Measurements from ENCODE around the gene DPYD.
A peak's percentile ranks its signal among the peaks of the same experiment; 100 is the strongest.

The DPYD gene

GRCh38 chr1:97920832-97921571, at the start of gene DPYD:
Gene DPYD, minus strand, starts transcription at chr1:97921034. Its CDS starts 112 bp downstream, at chr1:97920922.
- DNase-seq (ENCODE audit: low read depth) = peak; percentile 73

- no peak for DNase-seq (ENCODE audit: low read depth)
These were observed 39.6 kb upstream of the DPYD start for GRCh38 chr1:97960470-97960869.

GRCh38 chr1:97947695-97948094, 26.9 kb upstream of the DPYD start:
- no peak for DNase-seq (ENCODE audit: low read depth)

- no peak for DNase-seq (ENCODE audit: low read depth)
These were observed 22.5 kb upstream of the DPYD start for GRCh38 chr1:97943354-97943753.

DNA sequence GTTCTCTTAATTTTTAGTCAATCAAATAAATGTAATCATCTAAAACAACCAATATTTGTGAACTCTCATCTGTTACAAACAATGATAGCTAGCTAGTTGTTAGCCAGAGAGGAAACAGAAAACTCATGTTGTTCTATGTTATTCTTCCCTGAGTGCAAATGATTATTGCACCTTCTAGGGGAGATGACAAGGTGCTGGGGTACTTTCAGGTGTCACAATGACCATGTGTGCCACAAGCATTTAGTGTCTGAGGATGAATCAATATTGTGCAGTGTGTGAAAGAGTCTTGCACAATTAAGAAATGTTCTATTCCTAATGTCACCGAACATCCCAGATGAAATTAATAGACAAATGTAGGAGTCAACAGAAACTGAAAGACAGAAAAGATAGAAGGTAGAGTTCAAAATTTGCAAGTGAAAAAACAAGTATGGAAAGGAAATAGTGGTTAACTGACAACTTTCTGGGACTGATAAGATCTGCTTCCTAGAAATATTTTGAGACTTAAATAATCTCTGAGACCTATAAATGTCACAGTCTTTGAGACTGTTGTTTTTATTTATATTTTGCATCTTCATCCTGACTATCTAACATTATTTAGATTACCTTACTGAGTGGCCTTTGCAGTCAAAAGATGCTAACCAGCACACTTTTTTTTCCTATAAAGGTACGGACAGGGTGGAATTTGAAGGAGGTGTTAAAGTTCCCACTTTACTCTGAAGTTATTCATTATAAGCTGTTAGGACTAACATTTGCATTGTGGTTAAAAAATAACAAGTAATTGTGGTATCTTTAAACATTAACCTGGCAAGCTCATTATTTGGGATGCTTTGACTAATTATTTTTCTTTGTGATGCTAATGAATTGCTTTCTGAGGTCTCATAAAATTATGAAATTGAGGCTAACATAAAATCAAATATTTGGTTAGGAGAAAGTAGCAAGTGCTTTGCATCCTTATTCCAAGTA, 21.6 kb upstream of the DPYD start:
- no peak for DNase-seq (ENCODE audit: low read depth)

GRCh38 chr1:97938285-97938642, 17.4 kb upstream of the DPYD start:
- DNase-seq (ENCODE audit: low read depth) = no peak

GRCh38 chr1:97936976-97937375, 16.1 kb upstream of the DPYD start:
- no peak for DNase-seq (ENCODE audit: low read depth)

- DNase-seq (ENCODE audit: low read depth) = no peak
These were observed 13.7 kb upstream of the DPYD start for GRCh38 chr1:97934491-97934890.

GRCh38 chr1:97929874-97930851, 9.3 kb upstream of the DPYD start:
- DNase-seq (ENCODE audit: low read depth) = no peak

DNA sequence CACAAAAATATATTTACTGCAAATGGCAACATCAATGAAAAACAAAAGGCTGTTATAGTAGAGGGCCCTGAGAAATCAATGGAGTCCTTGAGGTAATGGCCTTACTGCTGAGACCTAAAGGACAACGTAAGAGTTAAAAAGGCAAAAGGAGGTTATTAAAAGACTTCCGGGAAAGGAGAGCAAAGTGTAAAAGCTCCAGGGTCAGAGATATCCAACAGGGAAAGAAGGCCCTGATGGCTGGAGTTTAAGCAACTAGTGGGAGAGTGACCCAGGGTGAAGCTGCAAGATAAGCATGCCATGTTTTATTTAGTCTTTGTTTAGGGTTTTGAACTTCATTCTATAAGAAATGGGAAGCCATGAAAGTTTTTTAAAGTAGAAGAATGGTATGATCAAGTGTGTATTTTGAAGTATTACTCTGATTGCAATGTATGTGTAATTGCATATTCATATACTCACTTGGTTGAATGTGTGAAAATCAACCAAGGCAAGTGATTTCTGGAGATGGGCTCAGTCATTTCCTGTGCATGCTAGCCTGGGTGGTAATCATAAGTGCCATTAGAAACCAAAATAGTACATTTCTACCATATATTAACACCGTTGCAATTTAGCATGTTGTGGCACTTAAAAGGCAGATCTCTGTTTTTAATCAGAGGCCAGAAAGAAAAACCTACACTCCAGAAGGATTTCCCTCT, 5.3 kb upstream of the DPYD start:
- DNase-seq (ENCODE audit: low read depth) = no peak

DNA sequence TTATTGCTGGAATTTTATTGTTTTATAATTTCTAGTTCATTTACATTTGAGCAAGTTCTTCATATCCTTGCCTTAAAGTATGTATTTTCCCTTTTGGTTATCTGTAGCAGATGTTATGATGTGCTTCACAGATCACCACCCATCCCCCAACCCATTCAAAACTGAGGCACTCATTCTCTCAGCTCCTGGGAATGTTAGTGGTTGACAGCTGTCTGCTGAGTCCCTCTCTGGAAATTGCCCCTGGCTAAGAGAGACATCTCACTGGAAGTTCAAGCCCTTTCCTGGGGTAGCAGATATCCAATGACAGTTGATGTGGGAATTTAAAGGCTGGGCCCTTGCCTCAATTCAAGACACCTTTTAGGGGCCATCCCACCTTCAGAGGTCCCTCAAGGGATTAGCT, 4.3 kb upstream of the DPYD start:
- DNase-seq (ENCODE audit: low read depth) = no peak

- no peak for DNase-seq (ENCODE audit: low read depth)
These were observed 3.0 kb upstream of the DPYD start for GRCh38 chr1:97923811-97924210.

GRCh38 chr1:97920276-97920831, 480 bp downstream of the DPYD start:
- no peak for DNase-seq (ENCODE audit: low read depth)

GRCh38 chr1:97919585-97920261, 1.1 kb downstream of the DPYD start:
- no peak for DNase-seq (ENCODE audit: low read depth)

DNA sequence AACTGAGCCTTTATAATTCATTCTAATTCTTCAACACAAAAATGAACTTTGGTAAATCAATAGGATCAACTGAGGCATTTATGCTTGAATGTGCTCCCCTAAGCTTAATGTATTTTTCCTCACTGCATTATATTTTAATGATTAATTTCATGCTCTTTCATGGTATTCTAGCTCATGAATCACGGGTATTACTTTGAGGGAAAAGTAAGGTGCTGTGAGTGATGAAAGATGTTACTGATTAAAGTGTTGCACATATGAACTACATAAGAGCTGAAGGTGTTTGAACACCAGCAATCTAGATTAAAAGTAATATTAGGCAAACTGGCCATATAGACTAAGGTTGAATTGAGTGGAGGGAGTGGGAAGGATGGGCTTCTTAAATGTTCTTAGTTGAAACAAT, 1.9 kb downstream of the DPYD start:
- DNase-seq (ENCODE audit: low read depth) = no peak

GRCh38 chr1:97913506-97914139, 7.2 kb downstream of the DPYD start:
- no peak for DNase-seq (ENCODE audit: low read depth)

DNA sequence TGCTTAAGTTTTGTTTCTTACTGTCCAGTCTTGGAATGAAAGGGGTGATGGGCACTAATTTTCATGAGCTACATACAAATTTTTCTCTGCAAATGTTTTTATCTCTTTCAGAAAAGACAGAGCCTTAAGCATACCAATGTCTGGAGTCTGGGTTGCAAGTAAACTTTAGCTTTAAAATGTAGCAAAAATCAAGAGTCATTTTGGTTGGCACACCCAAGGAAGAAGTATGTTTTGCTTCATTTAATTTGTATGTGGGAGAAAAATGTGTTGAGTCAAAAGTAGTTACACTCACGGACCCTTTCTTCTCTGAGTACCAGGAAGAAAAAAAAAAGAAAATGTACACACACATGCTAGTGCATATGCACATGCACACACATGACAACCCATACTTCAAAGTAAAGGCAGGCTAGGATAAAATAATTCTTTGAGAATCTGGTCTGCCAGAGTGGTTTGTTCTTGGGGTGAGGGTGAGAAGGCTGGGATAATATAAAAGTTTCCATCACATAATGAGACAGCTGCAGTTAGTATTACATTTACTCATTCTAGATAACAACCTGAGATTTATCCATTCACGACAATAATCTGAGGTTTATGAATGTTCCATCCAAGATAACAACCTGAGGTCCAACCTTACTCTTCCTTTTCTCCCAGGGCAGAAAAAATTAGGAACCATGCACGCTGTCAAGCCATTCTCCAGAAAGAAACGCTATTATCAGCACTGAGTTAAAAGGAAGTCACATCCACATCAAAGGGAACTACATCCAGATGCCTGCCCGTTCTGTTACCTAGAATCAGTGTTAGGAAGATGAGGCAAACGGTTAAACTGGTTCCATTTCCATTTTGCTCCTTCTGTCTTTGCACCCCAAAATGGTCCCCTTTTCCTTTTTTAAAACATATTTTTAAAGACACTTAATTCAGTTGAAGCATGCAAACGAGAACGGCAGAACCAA, 9.3 kb downstream of the DPYD start:
- DNase-seq (ENCODE audit: low read depth) = no peak

DNA sequence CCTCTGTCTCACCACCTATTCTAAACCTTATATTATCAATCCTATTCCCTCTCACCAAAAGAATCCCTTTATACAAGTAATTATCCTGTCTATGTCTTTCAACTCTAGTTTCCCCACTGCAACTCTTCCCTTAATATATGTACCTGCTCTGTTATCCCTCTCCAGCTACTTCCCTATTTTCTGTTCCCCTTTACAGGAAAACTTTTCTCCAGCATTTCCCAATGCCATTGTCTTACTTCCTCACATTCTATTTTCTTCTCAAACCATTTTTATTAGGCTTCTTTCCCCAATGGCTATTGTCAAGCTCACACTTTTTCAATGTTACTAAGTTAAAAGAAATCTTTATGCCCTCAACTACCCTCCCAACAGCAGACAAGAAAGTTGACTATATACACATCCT, 11.6 kb downstream of the DPYD start:
- no peak for DNase-seq (ENCODE audit: low read depth)

- no peak for DNase-seq (ENCODE audit: low read depth)
These were observed 12.9 kb downstream of the DPYD start for GRCh38 chr1:97907886-97908285.
